Measurements from ENCODE around the gene DMGDH.

Gene DMGDH

DNA sequence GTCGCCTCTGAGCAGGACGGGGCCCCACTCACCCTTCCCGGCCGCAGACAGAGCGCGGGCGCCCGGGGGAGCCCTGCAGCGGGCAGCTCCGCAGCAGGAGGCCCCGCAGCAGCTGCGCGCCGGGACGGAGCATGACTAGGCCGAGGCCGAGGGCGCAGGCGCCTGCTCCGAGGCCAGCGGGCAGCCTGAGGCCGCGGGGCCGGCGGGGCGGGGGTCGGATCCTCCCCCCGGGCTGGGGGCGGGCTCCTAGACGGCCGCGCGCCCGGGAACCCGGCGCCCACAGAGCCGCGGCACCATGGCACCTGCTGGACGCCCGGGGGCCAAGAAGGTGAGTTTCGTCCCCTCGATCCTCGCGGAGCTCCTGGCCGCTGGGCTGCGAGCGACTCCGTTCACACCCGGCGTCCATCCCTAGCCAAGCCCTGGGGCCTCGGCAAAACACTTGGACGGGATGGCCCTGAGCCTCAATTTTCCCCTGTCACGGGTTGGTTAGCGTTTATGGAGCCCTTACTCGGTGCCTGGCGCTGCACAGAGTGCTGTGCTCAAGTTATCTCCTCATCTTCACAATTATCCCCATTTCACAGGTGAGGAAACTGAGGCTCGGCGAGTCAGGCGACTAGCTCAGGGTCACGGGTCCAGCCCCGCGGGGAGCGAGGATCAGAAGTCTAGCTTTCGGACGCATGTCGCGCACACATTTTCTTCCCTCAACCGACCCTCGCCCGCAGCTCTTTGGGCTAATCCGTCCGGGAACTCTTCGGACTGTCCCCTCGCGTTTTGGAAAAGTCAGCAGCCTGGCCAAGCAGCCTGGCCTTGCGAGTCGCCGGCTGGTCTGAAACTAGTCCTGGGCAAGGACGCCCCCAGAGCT, at the start of gene DMGDH, which contains the start of gene BHMT2:
TSS of gene DMGDH (minus strand) at position 187 of the 862 bp plus-strand sequence. CDS start at position 133, 54 bp downstream.
TSS of gene BHMT2 (plus strand) at position 280 of the 862 bp plus-strand sequence. CDS start at position 296, 16 bp downstream.
- no peak for DNase-seq

DNA sequence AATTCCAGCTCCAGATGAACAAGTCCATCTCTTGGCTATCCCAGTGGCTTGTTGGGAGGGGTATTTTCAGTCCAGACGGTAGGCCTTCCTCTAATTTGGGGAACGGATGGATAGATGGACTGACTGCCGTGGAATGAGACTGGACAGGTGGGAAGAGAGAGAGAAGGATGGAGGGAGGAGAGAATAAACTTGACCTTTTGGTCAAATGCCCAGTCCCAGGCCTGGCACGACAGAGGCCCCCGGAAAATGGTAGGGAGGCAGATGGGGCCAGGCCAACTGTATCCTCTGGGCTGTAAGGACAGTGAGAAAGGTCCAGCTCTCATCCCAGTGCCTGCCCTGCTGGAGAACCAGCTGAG, 43.2 kb upstream of the DMGDH start:
- no peak for DNase-seq

DNA sequence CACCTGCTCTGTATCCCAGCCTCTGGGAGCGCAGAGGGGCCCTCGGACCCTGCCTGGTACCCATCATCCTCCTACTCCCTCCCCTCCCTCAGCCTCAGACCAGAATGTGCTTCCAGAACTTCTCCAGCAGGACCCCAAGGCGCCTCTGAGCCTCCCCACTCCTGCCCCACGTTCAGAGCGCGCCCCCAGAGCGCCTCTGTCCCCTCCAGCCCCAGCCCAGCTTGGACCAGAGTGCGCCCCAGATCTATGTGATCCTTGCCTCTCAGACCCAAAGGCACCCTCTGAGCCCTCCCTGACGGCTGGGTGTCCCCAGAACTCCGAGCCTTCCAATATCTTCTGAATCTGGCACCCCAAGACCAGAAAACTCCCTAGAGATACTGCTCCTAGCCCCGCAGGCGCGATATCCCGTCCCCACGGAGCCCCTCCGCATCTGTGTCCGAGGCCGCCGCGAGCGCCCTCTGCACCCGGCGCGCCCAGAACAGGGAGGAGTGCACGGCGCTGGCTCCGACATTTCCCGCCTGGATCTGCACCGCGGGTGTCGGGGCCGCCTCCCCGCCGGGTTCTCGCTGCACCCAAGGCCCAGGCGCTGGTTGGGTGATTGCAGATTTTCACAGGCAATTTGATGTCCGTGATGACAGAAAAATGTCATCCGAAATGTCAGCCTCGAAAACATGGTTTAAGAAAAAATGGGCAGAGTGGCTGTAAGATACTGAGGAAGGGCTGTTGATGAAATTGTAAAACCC, 42.7 kb upstream of the DMGDH start:
- DNase-seq: no peak

DNA sequence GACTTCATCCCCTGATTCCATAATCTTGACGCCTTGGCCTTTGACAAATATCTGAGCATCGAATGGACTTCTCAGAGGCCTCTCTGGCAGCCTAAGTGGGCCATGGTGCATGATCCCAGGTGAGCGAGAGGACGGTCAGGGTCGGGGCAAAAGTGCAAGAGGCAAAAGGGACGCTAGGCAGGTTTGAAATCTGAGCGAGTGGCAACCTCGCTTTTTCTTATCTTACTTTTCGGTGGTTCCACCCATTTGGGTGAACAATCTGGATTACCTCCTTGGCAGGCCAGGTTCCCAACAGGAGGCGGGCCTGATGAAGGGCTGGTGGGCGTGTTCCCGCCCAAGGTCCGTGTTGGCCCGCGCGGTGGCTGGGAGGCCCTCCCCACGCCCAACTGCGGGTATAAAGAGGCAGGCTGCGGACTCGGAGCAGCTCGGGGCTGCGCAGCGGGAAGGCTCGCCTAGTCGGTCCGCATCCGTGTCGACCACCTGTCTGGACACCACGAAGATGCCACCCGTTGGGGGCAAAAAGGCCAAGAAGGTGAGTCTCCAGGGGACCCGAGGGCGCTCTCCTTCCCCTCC, 42.0 kb upstream of the DMGDH start, which contains the start of gene BHMT:
TSS of gene BHMT (plus strand) at position 423 of the 573 bp plus-strand sequence. CDS start at position 500, 77 bp downstream.
- no peak for DNase-seq

GRCh38 chr5:79109527-79110492, 40.3 kb upstream of the DMGDH start:
- DNase-seq: no peak

DNA sequence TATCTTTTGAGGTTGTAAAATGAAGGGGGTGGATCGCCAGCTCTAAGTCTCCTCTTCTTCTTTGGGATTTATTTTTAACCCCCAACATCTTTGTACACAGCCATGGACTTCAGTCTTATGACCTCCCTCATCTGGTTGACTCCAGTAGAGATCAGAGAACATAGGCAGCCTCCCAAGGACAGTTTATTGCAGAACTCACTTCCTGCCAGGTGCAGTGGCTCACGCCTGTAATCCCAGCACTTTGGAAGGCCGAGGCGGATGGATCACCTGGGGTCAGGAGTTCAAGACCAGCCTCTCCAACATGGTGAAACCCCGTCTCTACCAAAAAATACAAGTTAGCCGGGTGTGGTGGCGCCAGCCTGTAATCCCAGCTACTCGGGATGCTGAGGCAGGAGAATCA, 39.3 kb upstream of the DMGDH start:
- no peak for DNase-seq

- no peak for DNase-seq
These were observed 38.6 kb upstream of the DMGDH start for GRCh38 chr5:79108086-79108485.

GRCh38 chr5:79107020-79107796, 37.7 kb upstream of the DMGDH start:
- DNase-seq: no peak

DNA sequence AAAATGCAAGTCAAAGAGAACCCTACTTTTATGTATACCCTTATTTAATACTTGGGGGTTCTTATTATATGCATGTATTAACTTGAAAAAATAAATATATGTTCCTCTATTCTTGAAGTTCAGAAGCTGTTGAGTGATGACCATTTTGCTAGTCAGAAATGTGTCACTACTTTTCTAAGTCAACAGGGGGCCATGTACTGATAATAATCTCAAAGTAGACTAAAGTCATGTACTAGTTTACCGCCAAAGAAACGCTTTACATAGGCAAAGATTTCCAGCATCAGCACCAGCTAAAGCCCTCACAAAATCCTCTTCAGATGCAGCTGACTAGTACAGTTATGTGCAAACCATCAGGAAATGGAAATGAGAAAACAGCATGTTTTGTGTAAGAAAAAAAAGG, 36.4 kb upstream of the DMGDH start:
- no peak for DNase-seq

GRCh38 chr5:79093762-79094161, 24.3 kb upstream of the DMGDH start:
- DNase-seq: peak; percentile 21

DNA sequence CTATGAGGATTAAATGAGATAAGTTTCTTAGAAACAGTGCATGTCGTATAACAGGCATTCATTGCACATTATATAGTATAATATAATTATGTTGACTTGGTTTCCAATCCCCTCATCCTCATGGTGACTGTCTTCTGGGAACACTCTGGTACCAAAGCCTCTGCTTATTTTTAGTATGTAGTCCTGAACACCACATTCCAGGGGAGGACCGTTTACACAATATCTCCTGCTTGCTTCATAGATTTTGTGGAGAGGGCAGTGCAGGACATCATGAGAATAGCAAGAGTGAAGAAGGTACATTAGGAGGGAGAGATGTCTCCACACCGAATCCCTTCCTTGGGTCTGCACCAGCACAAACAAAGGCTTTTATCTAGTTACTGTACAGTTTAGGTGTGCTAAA, 21.6 kb upstream of the DMGDH start:
- DNase-seq: no peak

- no peak for DNase-seq
These were observed 19.0 kb upstream of the DMGDH start for GRCh38 chr5:79088507-79088906.

- no peak for DNase-seq
These were observed 16.6 kb upstream of the DMGDH start for GRCh38 chr5:79086116-79086515.

DNA sequence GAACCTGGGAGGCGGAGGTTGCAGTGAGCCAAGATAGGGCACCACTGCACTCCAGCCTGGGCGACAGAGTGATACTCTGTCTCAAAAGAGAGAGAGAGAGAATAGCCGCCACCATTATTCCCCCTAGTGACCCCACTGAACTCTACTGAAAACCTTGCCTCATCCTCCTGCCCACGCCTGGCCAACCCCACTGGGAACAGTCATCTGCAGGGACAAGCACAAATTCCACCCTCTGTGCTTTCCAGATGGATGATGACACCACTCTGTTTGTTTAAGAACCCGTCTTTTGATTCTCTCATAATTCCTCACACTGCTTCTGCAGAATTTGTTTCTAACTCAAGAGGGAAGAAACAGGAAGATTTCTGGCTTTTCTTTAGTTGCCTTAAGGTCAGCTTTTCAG, 12.3 kb upstream of the DMGDH start:
- no peak for DNase-seq

DNA sequence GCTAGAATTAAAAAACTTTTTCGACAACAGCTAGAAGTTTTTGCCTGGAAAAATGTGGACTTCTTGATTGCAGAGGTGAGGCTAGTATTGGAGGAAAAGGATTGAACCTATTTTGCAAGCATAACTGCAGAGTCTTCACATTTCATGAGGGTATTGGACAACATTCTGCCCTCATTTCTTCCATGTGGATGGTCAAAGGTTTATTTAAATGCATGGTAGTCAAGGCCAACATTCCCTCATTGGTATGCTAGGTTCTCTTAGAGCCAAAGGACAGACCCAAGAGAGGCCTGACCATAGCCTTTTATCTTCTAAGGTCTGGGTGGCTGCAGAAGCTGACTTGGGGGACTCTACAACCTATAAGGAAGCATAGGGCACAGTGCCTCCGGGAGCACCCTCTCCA, 11.3 kb upstream of the DMGDH start:
- DNase-seq: no peak

DNA sequence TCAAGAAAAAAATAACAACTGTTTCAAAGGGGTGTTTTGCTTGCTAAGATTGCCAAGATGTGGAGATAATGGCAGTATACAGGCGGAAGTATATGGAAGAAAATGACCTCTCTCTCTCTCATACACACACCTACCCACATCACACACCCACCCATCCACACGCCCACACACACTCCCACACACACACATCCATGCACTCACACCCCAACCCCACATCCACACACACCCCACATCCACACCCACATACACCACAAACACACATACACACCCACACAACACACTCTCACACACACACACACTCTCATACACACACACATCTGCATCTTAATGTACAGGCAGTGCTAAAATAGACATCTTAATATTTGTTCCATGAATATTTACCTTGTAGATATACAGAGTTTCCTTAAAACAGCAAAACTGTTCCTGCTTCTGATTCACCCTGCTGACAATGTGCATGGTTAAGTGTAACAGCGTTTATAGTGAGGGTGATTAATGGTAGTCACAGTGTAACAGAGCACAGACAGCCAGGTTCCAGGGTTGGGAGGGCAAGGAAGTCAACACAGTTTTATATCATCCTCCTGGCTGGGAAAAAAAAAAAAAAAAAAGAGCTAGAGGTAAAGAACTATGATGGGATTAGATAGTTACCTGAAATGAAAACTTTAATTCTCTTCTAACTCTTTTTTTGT, 8.3 kb upstream of the DMGDH start:
- DNase-seq: no peak

- DNase-seq: no peak
These were observed 7.3 kb upstream of the DMGDH start for GRCh38 chr5:79076819-79077218.

GRCh38 chr5:79075646-79076426, 6.4 kb upstream of the DMGDH start:
- DNase-seq: no peak

GRCh38 chr5:79074641-79075040, 5.2 kb upstream of the DMGDH start:
- no peak for DNase-seq

DNA sequence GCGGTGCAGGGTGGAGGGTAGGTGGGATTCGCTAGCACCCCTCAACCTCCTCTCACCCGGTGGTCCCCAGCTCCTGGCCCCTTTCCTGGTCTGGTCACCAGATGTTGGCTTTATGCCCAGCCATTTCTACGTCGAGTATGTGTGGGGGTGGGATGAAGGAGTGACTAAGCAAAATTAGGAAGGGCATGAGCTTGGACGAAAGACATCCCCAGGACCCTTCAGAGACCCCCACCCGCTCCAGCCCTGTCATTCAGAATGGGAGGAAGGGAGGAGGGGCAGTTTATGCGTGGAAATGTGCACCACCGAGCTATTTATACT, 835 bp upstream of the DMGDH start:
- DNase-seq: no peak
